C4-2B (cell line): ENCODE measurements around the gene SCAMP3.

ENCODE experiments used
- CTCF ChIP-seq: fragments of 450-650 bp; conservative IDR thresholded peaks from 2 replicates; pipeline ENCODE4 v1.5.1; 2017; ENCODE audit warnings: mild to moderate bottlenecking
- ZFX ChIP-seq: fragments of 450-650 bp; IDR thresholded peaks from 2 replicates; pipeline ENCODE4 v1.6.1; 2017

GRCh38 chr1:155260276-155260675, 1.9 kb downstream of the SCAMP3 start:
- TF ChIP-seq CTCF (no peak), ZFX (no peak)
